ENCODE results near the gene FAM114A1. TPM values are rescaled to one million over a fixed set of nuclear protein-coding genes. Genes with fewer than 3 reads are reported as not detected.
A peak's percentile ranks its signal among the peaks of the same experiment; 100 is the strongest.

Gene FAM114A1
- total and polyA plus RNA-seq, 12 donors = 8.0 to 35.5 (median 16.5) TPM

GRCh38 chr4:38964942-38965775, 97.6 kb downstream of the FAM114A1 start:
- Histone ChIP-seq H3K27me3 (no peaks in the 10 kb centered on the region), H3K36me3 (no peaks in the 10 kb centered on the region), H3K27ac (no peak overlapping the region), H3K4me3 (no peak overlapping the region), H3K4me1 (no peaks in the 10 kb centered on the region), H3K9me3 (no peaks in the 10 kb centered on the region)
- intact Hi-C loops (cut with DNase I) = no loop called here
- no peak for TF ChIP-seq CTCF (IDR thresholded peaks at IDR 0.05)
- ATAC-seq = no peak
- WGBS, 2 donors = 85 to 88% methylated on average over 11 of the region's 11 CpGs
- DNase-seq = no peak

- TF ChIP-seq CTCF (IDR thresholded peaks at IDR 0.05) = no peak
- H3K27ac ChIP-seq = no peak overlapping the region
- intact Hi-C loops (cut with DNase I) = no loop called here
- no peaks in the 10 kb centered on the region for H3K9me3 ChIP-seq
- H3K27me3 ChIP-seq = no peaks in the 10 kb centered on the region
- H3K36me3 ChIP-seq = no peaks in the 10 kb centered on the region
- 83 to 88% methylated on average over 3 of the region's 3 CpGs for WGBS, 2 donors
- H3K4me1 ChIP-seq = no peaks in the 10 kb centered on the region
- no peak for ATAC-seq
- DNase-seq = no peak
- no peak overlapping the region for H3K4me3 ChIP-seq
Observed at GRCh38 chr4:38965866-38966265, 98.3 kb downstream of the FAM114A1 start.

- intact Hi-C loops (cut with DNase I) = no loop called here
- Histone ChIP-seq H3K27ac (peak overlapping the region in 3 of 10 donors; percentile 15 to 53 (median 48)), H3K36me3 (no peaks in the 10 kb centered on the region), H3K9me3 (no peaks in the 10 kb centered on the region), H3K27me3 (no peaks in the 10 kb centered on the region), H3K4me3 (no peak overlapping the region), H3K4me1 (no peaks in the 10 kb centered on the region)
- ATAC-seq (peak in 5 of 8 donors; percentile 38 to 87 (median 65)), DNase-seq (no peak)
- WGBS, 2 donors = 82 to 85% methylated on average over 7 of the region's 7 CpGs
- no peak for TF ChIP-seq CTCF (IDR thresholded peaks at IDR 0.05)
Observed at GRCh38 chr4:38967260-38968095, 99.9 kb downstream of the FAM114A1 start.

- ATAC-seq (no peak), DNase-seq (no peak)
- no peaks in the 10 kb centered on the region for H3K27me3 ChIP-seq
- no peak overlapping the region for H3K27ac ChIP-seq
- no peaks in the 10 kb centered on the region for H3K36me3 ChIP-seq
- H3K4me1 ChIP-seq = no peaks in the 10 kb centered on the region
- no peak overlapping the region for H3K4me3 ChIP-seq
- intact Hi-C loops (cut with DNase I) = no loop called here
- TF ChIP-seq CTCF (IDR thresholded peaks at IDR 0.05) = no peak
- 78 to 82% methylated on average over 5 of the region's 5 CpGs for WGBS, 2 donors
- H3K9me3 ChIP-seq = no peaks in the 10 kb centered on the region
Observed at GRCh38 chr4:38968668-38969067, 101.1 kb downstream of the FAM114A1 start.
